Cardiac fibroblast (primary cell): Measurements from ENCODE around the gene HERC3.

ENCODE experiments used
- DNase-seq, 2 donors: peaks; one replicate each; pipeline versions ENCODE4 v3.0.0 to v3.0.0-alpha.2; 2010; ENCODE audit warnings: low read depth in 2 of 2
- H3K4me3 ChIP-seq, 2 donors: replicated peaks in 1 of 2; 1 replicate in 1 of 2; 2 replicates in 1 of 2; pipeline ENCODE4 v1.5.1; 2011; ENCODE audit warnings: low read depth in 2 of 2, low read length in 2 of 2, mild to moderate bottlenecking in 2 of 2, moderate library complexity in 1 of 2
- TF ChIP-seq, protein P1 (sequence below): IDR thresholded peaks from one replicate; pipeline ENCODE4 v1.5.1; 2011; ENCODE audit warnings: low read depth, mild to moderate bottlenecking, low read length, inconsistent platforms

The HERC3 gene

DNA sequence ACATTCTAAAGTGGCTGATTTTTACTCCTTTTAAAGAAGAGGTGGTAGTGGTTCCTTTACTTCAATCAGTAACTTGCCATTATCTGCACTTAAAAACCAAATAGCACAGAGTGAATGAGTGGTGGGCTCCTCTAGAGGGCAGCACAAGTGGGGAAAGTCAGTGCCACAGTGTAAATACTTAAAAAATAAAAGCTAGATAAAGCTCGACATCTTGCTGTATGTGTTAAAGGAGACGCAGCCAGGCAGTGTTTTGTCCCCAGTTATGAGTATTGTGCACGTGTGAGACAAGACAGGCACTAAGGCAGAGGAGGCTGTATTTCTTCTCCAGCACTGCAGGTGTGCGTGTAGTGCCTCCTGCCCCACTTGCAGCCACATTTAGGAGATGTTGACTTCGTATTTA, 80.7 kb downstream of the HERC3 start:
- peak; percentile 56 to 65 for DNase-seq
- TF ChIP-seq, protein P1, sequence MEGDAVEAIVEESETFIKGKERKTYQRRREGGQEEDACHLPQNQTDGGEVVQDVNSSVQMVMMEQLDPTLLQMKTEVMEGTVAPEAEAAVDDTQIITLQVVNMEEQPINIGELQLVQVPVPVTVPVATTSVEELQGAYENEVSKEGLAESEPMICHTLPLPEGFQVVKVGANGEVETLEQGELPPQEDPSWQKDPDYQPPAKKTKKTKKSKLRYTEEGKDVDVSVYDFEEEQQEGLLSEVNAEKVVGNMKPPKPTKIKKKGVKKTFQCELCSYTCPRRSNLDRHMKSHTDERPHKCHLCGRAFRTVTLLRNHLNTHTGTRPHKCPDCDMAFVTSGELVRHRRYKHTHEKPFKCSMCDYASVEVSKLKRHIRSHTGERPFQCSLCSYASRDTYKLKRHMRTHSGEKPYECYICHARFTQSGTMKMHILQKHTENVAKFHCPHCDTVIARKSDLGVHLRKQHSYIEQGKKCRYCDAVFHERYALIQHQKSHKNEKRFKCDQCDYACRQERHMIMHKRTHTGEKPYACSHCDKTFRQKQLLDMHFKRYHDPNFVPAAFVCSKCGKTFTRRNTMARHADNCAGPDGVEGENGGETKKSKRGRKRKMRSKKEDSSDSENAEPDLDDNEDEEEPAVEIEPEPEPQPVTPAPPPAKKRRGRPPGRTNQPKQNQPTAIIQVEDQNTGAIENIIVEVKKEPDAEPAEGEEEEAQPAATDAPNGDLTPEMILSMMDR: peak; percentile 54
- H3K4me3 ChIP-seq: no peak overlapping the region

DNA sequence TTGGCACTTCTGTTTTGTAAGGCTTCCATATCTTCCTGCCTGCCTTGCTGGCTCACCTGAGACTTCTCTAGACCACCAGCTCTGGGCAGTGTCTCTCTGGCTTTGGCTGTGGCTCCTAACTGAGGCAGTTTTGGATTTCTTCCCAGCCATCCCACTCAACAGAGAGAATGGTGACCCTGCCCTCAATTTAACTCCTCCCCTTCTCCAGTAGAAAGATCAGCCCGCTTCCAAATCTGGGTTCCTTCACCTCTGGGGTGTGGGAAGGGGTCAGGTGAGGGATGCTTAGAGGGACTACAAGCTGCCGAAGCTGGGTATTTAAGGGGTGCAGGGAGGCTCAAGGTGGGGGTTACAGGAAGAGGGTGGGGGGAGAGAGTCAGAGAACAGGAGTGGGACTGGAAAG, 81.6 kb downstream of the HERC3 start:
- TF ChIP-seq, protein P1: no peak
- no peak overlapping the region for H3K4me3 ChIP-seq
- DNase-seq: no peak

DNA sequence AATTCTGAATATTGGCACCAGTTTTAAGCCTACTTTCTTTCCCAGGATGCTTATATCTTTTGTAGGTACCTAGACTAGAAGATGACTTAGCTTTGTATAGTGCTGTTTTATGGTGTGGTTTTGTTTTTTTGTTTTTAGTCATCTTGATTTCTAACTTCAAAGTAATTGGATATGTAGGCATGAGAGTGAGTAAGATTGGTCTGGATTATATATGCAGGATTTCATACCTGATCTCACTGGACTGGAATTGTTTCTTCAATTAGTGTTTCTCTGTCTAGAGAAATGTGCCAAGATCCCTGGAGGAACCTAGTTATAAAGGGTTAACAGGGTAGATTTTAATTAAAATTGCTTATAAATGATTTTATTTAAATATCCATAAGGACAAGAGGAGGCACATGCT, 82.3 kb downstream of the HERC3 start:
- H3K4me3 ChIP-seq: no peak overlapping the region
- DNase-seq: peak in 1 of 2 donors; percentile 25
- TF ChIP-seq, protein P1: no peak

DNA sequence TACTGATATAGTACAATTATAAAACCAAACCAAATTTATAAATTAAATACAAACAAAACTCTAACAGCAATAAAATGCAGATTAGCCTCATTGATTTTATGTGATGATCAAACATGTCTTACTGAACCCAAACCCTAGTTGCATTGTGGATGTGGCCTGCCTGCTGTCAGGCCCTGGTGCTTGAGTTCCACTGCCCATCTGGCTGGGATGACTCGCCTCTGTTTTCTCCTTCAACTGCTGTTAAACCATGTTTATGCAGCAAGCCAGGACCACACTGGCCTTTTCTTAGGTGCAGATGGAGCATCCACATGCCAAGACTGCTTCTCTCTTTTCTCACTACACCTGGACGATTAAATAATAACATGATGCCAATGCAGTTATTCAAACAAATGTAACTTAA, 82.7 kb downstream of the HERC3 start:
- TF ChIP-seq, protein P1: no peak
- no peak overlapping the region for H3K4me3 ChIP-seq
- DNase-seq: peak in 1 of 2 donors; percentile 45

DNA sequence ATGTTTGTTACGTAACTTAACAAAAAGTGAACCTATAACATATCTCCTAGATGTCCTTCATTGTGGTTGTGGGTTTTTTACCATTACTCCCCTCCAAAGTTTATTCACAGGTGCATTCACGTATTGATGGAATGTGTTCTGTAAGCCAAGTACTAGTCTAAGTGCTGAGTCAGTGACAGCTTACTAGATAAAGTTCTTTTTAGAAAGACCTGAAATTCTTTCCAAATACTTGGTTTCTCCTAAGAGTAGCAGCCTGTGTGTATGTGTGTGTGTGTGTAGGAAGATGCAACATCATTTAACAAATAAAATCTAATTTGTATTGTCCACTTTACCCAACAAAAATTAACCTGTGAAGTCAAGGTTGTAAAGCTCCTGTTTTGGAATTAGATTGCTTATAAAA, 83.3 kb downstream of the HERC3 start:
- TF ChIP-seq, protein P1: no peak
- no peak for DNase-seq
- no peak overlapping the region for H3K4me3 ChIP-seq

DNA sequence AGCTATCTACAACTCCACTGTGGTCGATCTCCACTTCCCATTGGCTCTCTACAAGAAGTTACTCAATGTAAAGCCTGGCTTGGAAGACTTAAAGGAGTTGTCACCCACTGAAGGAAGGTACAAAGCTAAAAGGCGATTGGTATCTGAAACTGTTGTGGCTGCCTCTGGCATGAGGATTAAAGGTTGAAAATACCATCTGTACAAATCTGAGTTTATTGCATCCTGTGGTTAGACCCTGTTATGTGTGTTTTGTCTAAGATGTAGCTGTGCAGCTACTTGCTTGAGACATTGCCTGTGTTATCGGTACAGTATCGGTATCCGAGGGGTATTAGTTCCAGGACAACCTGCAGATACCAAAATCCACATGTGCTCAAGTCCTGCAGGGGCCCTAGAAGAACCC, 88.9 kb downstream of the HERC3 start:
- no peak for DNase-seq
- no peak overlapping the region for H3K4me3 ChIP-seq
- TF ChIP-seq, protein P1: no peak

DNA sequence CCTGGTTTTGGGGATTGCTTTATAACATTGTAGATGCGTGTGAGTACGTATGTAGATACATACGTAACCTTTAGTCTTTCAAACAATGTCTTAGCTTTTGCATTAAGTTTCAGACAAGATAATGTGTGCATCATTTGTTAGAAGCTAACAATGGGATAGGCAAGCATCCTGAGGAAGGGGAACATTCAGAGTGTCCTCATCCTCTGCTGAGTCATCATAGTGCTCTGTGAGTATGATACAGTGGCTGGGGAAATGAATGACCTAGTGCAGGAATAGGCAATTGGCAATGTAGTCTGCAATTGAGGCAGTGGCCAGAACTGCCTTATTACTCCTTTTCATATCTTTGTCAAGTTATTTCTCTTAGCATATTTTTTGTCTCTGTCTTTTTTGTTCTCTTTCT, 98.1 kb downstream of the HERC3 start:
- H3K4me3 ChIP-seq: no peak overlapping the region
- DNase-seq: peak; percentile 58 to 80
- TF ChIP-seq, protein P1: no peak
